ENCODE data around the gene ABHD1.

DNA sequence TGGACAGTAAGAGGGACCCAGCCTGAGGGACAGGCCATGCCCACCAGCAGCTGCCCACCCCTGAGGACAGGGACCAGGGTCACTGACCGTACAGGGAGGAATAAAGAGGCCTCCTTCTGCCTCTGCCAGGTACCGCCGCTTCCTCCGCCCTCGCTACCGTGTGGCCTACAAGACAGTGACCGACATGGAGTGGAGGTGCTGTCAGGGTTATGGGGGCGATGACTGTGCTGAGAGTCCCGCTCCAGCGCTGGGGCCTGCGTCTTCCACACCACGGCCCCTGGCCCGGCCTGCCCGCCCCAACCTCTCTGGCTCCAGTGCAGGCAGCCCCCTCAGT, 43.0 kb upstream of the ABHD1 start:
- TF ChIP-seq BACH2 (CRISPR knock-in tag; IDR thresholded peaks at IDR 0.05; ENCODE audit: borderline replicate concordance): no peak
- no peak for TF ChIP-seq ARNTL (CRISPR knock-in tag; IDR thresholded peaks at IDR 0.05; ENCODE audit: borderline replicate concordance, low read depth)
- TF ChIP-seq ZNF70 (CRISPR knock-in tag; IDR thresholded peaks at IDR 0.05): no peak
- TF ChIP-seq ZFP30 (CRISPR knock-in tag; IDR thresholded peaks at IDR 0.05): no peak
- TF ChIP-seq ISL1 (CRISPR knock-in tag; IDR thresholded peaks at IDR 0.05): no peak
- TF ChIP-seq ZC3H10 (CRISPR knock-in tag; IDR thresholded peaks at IDR 0.05): no peak
- TF ChIP-seq, protein P1, sequence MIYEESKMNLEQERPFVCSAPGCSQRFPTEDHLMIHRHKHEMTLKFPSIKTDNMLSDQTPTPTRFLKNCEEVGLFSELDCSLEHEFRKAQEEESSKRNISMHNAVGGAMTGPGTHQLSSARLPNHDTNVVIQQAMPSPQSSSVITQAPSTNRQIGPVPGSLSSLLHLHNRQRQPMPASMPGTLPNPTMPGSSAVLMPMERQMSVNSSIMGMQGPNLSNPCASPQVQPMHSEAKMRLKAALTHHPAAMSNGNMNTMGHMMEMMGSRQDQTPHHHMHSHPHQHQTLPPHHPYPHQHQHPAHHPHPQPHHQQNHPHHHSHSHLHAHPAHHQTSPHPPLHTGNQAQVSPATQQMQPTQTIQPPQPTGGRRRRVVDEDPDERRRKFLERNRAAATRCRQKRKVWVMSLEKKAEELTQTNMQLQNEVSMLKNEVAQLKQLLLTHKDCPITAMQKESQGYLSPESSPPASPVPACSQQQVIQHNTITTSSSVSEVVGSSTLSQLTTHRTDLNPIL (CRISPR knock-in tag; IDR thresholded peaks at IDR 0.05; ENCODE audit: low read depth): no peak
